H1 (cell line): Measurements from ENCODE around the gene WIPF3. TPM values are rescaled to one million over a fixed set of nuclear protein-coding genes. Genes with fewer than 3 reads are reported as not detected.

ENCODE experiments used
- CTCF ChIA-PET: fragments of 300-600 bp; sonication (Branson Sonifier 250); formaldehyde crosslinking; loops from one replicate; lab custom pipeline; 2021; ENCODE audit not compliant: partially characterized antibody; lab: Charles Lee
- POLR2A ChIA-PET: fragments of 300-600 bp; sonication (Branson Sonifier 250); formaldehyde crosslinking; loops from one replicate; lab custom pipeline; 2021; ENCODE audit warnings: inconsistent platforms; ENCODE audit not compliant: partially characterized antibody; lab: Charles Lee
- DNase-seq, 2 experiments: peaks; one replicate each; pipeline versions ENCODE4 v3.0.0 to v3.0.0-alpha.2; 2010 to 2022; ENCODE audit warnings: low spot score in 2 of 2, low read depth in 1 of 2, mixed read lengths in 1 of 2
- FAIRE-seq: peaks from 2 replicates; lab custom pipeline; 2011; peaks lifted over from hg19 to GRCh38; lab: Jason Lieb, UNC
- H2AFZ ChIP-seq: 2 replicates; pipeline ENCODE4 v1.8.1; 2012; ENCODE audit warnings: low read length, inconsistent platforms
- H2AK5ac ChIP-seq: 2 replicates; pipeline ENCODE4 v1.6.1; 2013; ENCODE audit warnings: low read depth, low read length
- H2BK120ac ChIP-seq: replicated peaks from 2 replicates; pipeline ENCODE3; 2013; ENCODE audit warnings: low read depth, low read length, inconsistent platforms
- H2BK12ac ChIP-seq: 2 replicates; pipeline ENCODE4 v1.6.1; 2013; ENCODE audit warnings: low read depth, low read length
- H2BK15ac ChIP-seq: 2 replicates; pipeline ENCODE4 v1.6.1; 2013; ENCODE audit warnings: low read length
- H2BK20ac ChIP-seq: 2 replicates; pipeline ENCODE4 v1.6.1; 2013; ENCODE audit warnings: low read length
- H2BK5ac ChIP-seq: 2 replicates; pipeline ENCODE4 v1.6.1; 2013; ENCODE audit warnings: low read depth, low read length
- H3K14ac ChIP-seq: 2 replicates; pipeline ENCODE4 v1.6.1; 2013; ENCODE audit warnings: inconsistent platforms; ENCODE audit not compliant: insufficient read length
- H3K18ac ChIP-seq: 2 replicates; pipeline ENCODE4 v1.6.1; 2013; ENCODE audit warnings: low read length; ENCODE audit errors: extremely low read depth
- H3K23ac ChIP-seq: 2 replicates; pipeline ENCODE4 v1.6.1; 2013; ENCODE audit warnings: inconsistent platforms; ENCODE audit not compliant: insufficient read length
- H3K23me2 ChIP-seq: 2 replicates; pipeline ENCODE4 v1.6.1; 2013; ENCODE audit warnings: low read depth, low read length
- H3K27ac ChIP-seq: 2 replicates; pipeline ENCODE4 v1.6.1; 2011; ENCODE audit warnings: low read depth, low read length, inconsistent platforms
- H3K27me3 ChIP-seq, 4 experiments: replicated peaks in 1 of 4; 1 replicate in 1 of 4; 2 replicates in 3 of 4; pipeline versions ENCODE4 v1.6.1 to v1.8.1; 2011 to 2013; ENCODE audit warnings: low read length in 3 of 4, mild to moderate bottlenecking in 3 of 4, inconsistent platforms in 2 of 4, mixed read lengths in 2 of 4, moderate library complexity in 1 of 4; ENCODE audit not compliant: control insufficient read depth in 3 of 4, insufficient read depth in 3 of 4; ENCODE audit errors: extremely low read depth in 1 of 4
- H3K36me3 ChIP-seq, 4 experiments: 2 replicates each; pipeline versions ENCODE4 v1.6.1 to v1.8.1; 2011 to 2013; ENCODE audit warnings: mild to moderate bottlenecking in 4 of 4, low read length in 3 of 4, moderate library complexity in 2 of 4, control low read depth in 1 of 4, inconsistent platforms in 1 of 4; ENCODE audit not compliant: insufficient read depth in 4 of 4, control insufficient read depth in 2 of 4
- H3K4ac ChIP-seq: replicated peaks from 2 replicates; pipeline ENCODE3; 2013; ENCODE audit warnings: low read length, low read depth, mixed read lengths, inconsistent platforms; ENCODE audit not compliant: insufficient read length
- H3K4me1 ChIP-seq, 4 experiments: replicated peaks in 1 of 4; 1 replicate in 1 of 4; 2 replicates in 3 of 4; pipeline versions ENCODE4 v1.6.1 to v1.8.1; 2011 to 2013; ENCODE audit warnings: low read length in 3 of 4, inconsistent platforms in 2 of 4, mixed read lengths in 1 of 4; ENCODE audit not compliant: insufficient read depth in 4 of 4, control insufficient read depth in 3 of 4
- H3K4me2 ChIP-seq, 2 experiments: 2 replicates each; pipeline versions ENCODE4 v1.6.1 to v1.8.1; 2011 to 2013; ENCODE audit warnings: low read depth in 2 of 2, low read length in 2 of 2, control low read depth in 1 of 2, inconsistent platforms in 1 of 2, mild to moderate bottlenecking in 1 of 2; ENCODE audit not compliant: insufficient read depth in 1 of 2
- H3K4me3 ChIP-seq, 4 experiments: fragments of 200-600, 300-600 bp in 1 of 4; sonication (generic), shearing (Covaris generic), sonication (Bioruptor Twin) in 1 of 4; 2 replicates each; pipeline versions ENCODE4 v1.5.1 to v1.8.1; 2011 to 2016; ENCODE audit warnings: low read length in 4 of 4, low read depth in 3 of 4, control low read depth in 2 of 4, inconsistent platforms in 2 of 4, mild to moderate bottlenecking in 2 of 4, mixed read lengths in 1 of 4, moderate library complexity in 1 of 4; ENCODE audit not compliant: insufficient read depth in 2 of 4; ENCODE audit errors: extremely low read depth in 1 of 4
- H3K56ac ChIP-seq: replicated peaks from 2 replicates; pipeline ENCODE3; 2013; ENCODE audit warnings: low read depth, mild to moderate bottlenecking, mixed read lengths, low read length, inconsistent platforms; ENCODE audit not compliant: insufficient read length
- H3K79me1 ChIP-seq: 2 replicates; pipeline ENCODE4 v1.6.1; 2013; ENCODE audit warnings: low read depth, low read length, control low read depth
- H3K79me2 ChIP-seq, 2 experiments: 2 replicates each; pipeline versions ENCODE4 v1.6.1 to v1.8.1; 2012 to 2013; ENCODE audit warnings: low read length in 2 of 2, mild to moderate bottlenecking in 2 of 2, inconsistent platforms in 1 of 2; ENCODE audit not compliant: insufficient read depth in 2 of 2, control insufficient read depth in 1 of 2
- H3K9ac ChIP-seq, 4 experiments: replicated peaks in 1 of 4; 1 replicate in 1 of 4; 2 replicates in 3 of 4; pipeline versions ENCODE4 v1.6.1 to v1.8.1; 2011 to 2013; ENCODE audit warnings: low read depth in 3 of 4, low read length in 3 of 4, control low read depth in 2 of 4, mild to moderate bottlenecking in 2 of 4, moderate library complexity in 2 of 4, inconsistent platforms in 1 of 4; ENCODE audit errors: extremely low read depth in 1 of 4
- H3K9me3 ChIP-seq, 2 experiments: 2 replicates each; pipeline versions ENCODE4 v1.6.1 to v1.8.1; 2012 to 2013; ENCODE audit warnings: mild to moderate bottlenecking in 2 of 2, moderate library complexity in 2 of 2, control low read depth in 1 of 2, inconsistent platforms in 1 of 2, low read depth in 1 of 2, low read length in 1 of 2, mixed read lengths in 1 of 2; ENCODE audit not compliant: insufficient read depth in 2 of 2
- H4K20me1 ChIP-seq, 2 experiments: replicated peaks in 1 of 2; 2 replicates each; pipeline versions ENCODE3 to v1.8.1; 2011 to 2013; ENCODE audit warnings: inconsistent platforms in 2 of 2, low read length in 2 of 2, mild to moderate bottlenecking in 1 of 2; ENCODE audit not compliant: insufficient read depth in 2 of 2, control insufficient read depth in 1 of 2
- H4K5ac ChIP-seq: 2 replicates; pipeline ENCODE4 v1.6.1; 2013; ENCODE audit warnings: low read length, low read depth, mixed read lengths, inconsistent platforms; ENCODE audit not compliant: insufficient read length
- H4K8ac ChIP-seq: 2 replicates; pipeline ENCODE4 v1.8.0; 2013; ENCODE audit warnings: mild to moderate bottlenecking, moderate library complexity, low read length, inconsistent platforms; ENCODE audit not compliant: insufficient read depth; ENCODE audit errors: extremely low read depth
- H4K91ac ChIP-seq: replicated peaks from 2 replicates; pipeline ENCODE3; 2013; ENCODE audit warnings: low read length, mixed read lengths, inconsistent platforms; ENCODE audit not compliant: insufficient read length
- E2F6 ChIP-seq: IDR thresholded peaks from 2 replicates; pipeline ENCODE4 v1.6.1; 2012; ENCODE audit warnings: inconsistent platforms
- MAFK ChIP-seq: IDR thresholded peaks from 2 replicates; pipeline ENCODE4 v1.6.1; 2012; ENCODE audit warnings: low read depth, mild to moderate bottlenecking, improper control_type of control experiment, low read length
- MAX ChIP-seq: IDR thresholded peaks from 2 replicates; pipeline ENCODE4 v1.6.1; 2012; ENCODE audit warnings: inconsistent platforms
- PHF8 ChIP-seq: fragments of 200-600 bp; sonication (generic); conservative IDR thresholded peaks from 2 replicates; pipeline ENCODE4 v1.7.1; 2012; ENCODE audit warnings: low read depth, mild to moderate bottlenecking, inconsistent platforms, low read length, moderate library complexity
- POLR2A ChIP-seq, 2 experiments: IDR thresholded peaks; 1 replicate in 1 of 2; 2 replicates in 1 of 2; pipeline ENCODE4 v1.6.1; 2011; ENCODE audit warnings: low read depth in 2 of 2, low read length in 2 of 2, mild to moderate bottlenecking in 2 of 2; ENCODE audit errors: control extremely low read depth in 1 of 2
- POU5F1 ChIP-seq: IDR thresholded peaks from 2 replicates; pipeline ENCODE4 v1.6.1; 2011; ENCODE audit warnings: low read depth, mild to moderate bottlenecking, low read length, moderate library complexity
- RBBP5 ChIP-seq: IDR thresholded peaks from 2 replicates; pipeline ENCODE4 v1.7.1; 2012; ENCODE audit warnings: low read depth, mild to moderate bottlenecking, inconsistent platforms, low read length, moderate library complexity, borderline replicate concordance
- RFX5 ChIP-seq: IDR thresholded peaks from 2 replicates; pipeline ENCODE4 v1.6.1; 2011; ENCODE audit warnings: low read depth, low read length, improper control_type of control experiment, borderline replicate concordance
- SAP30 ChIP-seq: fragments of 300-600 bp; sonication (generic); IDR thresholded peaks from 2 replicates; pipeline ENCODE4 v1.7.1; 2012; ENCODE audit warnings: low read length, moderate library complexity, mild to moderate bottlenecking, inconsistent platforms; ENCODE audit not compliant: insufficient read depth, insufficient replicate concordance
- SIRT6 ChIP-seq: IDR thresholded peaks from one replicate; pipeline ENCODE4 v1.7.1; 2012; ENCODE audit warnings: low read length, inconsistent platforms
- SP2 ChIP-seq: IDR thresholded peaks from 2 replicates; pipeline ENCODE4 v1.6.1; 2012; ENCODE audit warnings: mild to moderate bottlenecking, low read length, inconsistent platforms
- SUZ12 ChIP-seq: fragments of 200-600 bp; sonication (generic); IDR thresholded peaks from 2 replicates; pipeline ENCODE4 v1.6.1; 2012; ENCODE audit warnings: mild to moderate bottlenecking, inconsistent platforms, low read length, moderate library complexity, mixed read lengths
- TBP ChIP-seq: IDR thresholded peaks from 2 replicates; pipeline ENCODE4 v1.6.1; 2011; ENCODE audit warnings: low read depth, low read length, improper control_type of control experiment
- TEAD4 ChIP-seq: IDR thresholded peaks from 2 replicates; pipeline ENCODE4 v1.6.1; 2012; ENCODE audit warnings: low read depth, low read length, inconsistent platforms, mixed read lengths
- WGBS, 2 experiments: shearing (Covaris generic) in 1 of 2; methylation state at CpG; one replicate each; pipeline versions ENCODE4 v1.1.6 to v1.1.7; 2013 to 2015; ENCODE audit warnings: low lambda C conversion rate in 2 of 2, mixed read lengths in 2 of 2, inconsistent platforms in 1 of 2, low coverage in 1 of 2, missing lambda C conversion rate in 1 of 2; ENCODE audit not compliant: insufficient replicate concordance in 2 of 2, insufficient coverage in 1 of 2, insufficient read length in 1 of 2; ENCODE audit errors: extremely low coverage in 1 of 2, missing lambda C conversion rate in 1 of 2; 5-methylcytosine and 5-hydroxymethylcytosine counted together
- polyA plus RNA-seq, 7 experiments: library from polyadenylated mRNA; depleted of rRNA in 3 of 7; stranded (reverse) in 5 of 7; unstranded in 2 of 7; fragments of >200 nt in 5 of 7; fragments of 200-250 nt in 2 of 7; gene quantifications; 1 replicate in 5 of 7; 2 replicates in 1 of 7; 4 replicates in 1 of 7; pipeline versions ENCODE4 v1.2.1 to v1.2.3, GENCODE V29; 2011 to 2013; ENCODE audit warnings: missing spikeins in 2 of 7, mixed read lengths in 2 of 7
- total RNA-seq: library from RNA; stranded (reverse); fragmentation: NEBNext Ultra II Directional; extraction: Animal tissue kit (Norgen Biotek cat#: 25700); gene quantifications from 2 replicates; pipeline ENCODE4 v1.2.1, GENCODE V29; 2021

WIPF3 gene
- total and polyA plus RNA-seq, 2 of the 8 experiments (the other 6 are each of a cell fraction or from before 2014, with no cell fraction given), result 5.0 to 12.1 TPM

GRCh38 chr7:29935111-29935510 lies 128.8 kb downstream of the WIPF3 start:
- Histone ChIP-seq H4K5ac (no peak overlapping the region), H3K18ac (no peak overlapping the region), H3K9ac (no peak overlapping the region), H3K36me3 (peaks cover 14 to 54% (median 31%) of the 10 kb centered on the region in 4 experiments; a peak in 6 of 8 replicates), H2BK12ac (no peak overlapping the region), H3K23ac (no peak overlapping the region), H3K14ac (no peak overlapping the region), H3K9me3 (0 out of 4 replicates have a peak, but pooled peaks cover 0 to 2% of the 10 kb centered on the region in 2 experiments), H3K4me1 (no peaks in the 10 kb centered on the region), H4K8ac (no peak overlapping the region), H3K27ac (no peak overlapping the region), H2BK15ac (no peak overlapping the region), H3K27me3 (no peaks in the 10 kb centered on the region), H3K79me1 (no peaks in the 10 kb centered on the region), H2AK5ac (no peak overlapping the region), H3K4ac (no peak overlapping the region), H2AFZ (no peak overlapping the region), H3K4me3 (no peak overlapping the region), H4K20me1 (peaks cover 0 to 4% of the 10 kb centered on the region in 2 experiments), H2BK120ac (no peak overlapping the region), H3K23me2 (no peaks in the 10 kb centered on the region), H3K56ac (no peak overlapping the region), H2BK5ac (no peak overlapping the region), H3K4me2 (no peak overlapping the region), H2BK20ac (no peak overlapping the region), H4K91ac (no peak overlapping the region), H3K79me2 (no peaks in the 10 kb centered on the region)
- DNase-seq, result no peak
- 85% methylated on average over 2 of the region's 2 CpGs; no CpG with 5 or more reads in 1 of the 2 experiments for WGBS, 2 experiments
- ChIA-PET POLR2A (interaction anchor here (0.9 kb wide), 1 partner anchor 16 kb away, joined by 3 read pairs; no protein-coding TSS in a partner anchor), CTCF (interaction anchor here (0.9 to 1.7 kb wide), 5 partner anchors 9 to 127 kb away, joined by 3 to 7 read pairs (median 4); no protein-coding TSS in a partner anchor)
- no peak for FAIRE-seq
- TF ChIP-seq SUZ12 (no peak), RBBP5 (no peak), SIRT6 (no peak), RFX5 (no peak), TBP (no peak), SAP30 (no peak), PHF8 (no peak), POU5F1 (no peak), TEAD4 (no peak), MAFK (no peak), E2F6 (no peak), POLR2A (IDR thresholded peaks at IDR 0.05; ENCODE audit: control extremely low read depth in 1 of 2, low read depth in 2 of 2, low read length in 2 of 2) (no peak), SP2 (no peak), MAX (no peak)
